ENCODE results near the gene GPR139. TPM values are rescaled to one million over a fixed set of nuclear protein-coding genes. Genes with fewer than 3 reads are reported as not detected.

GPR139 gene
- total and polyA plus RNA-seq, 9 donors = not detected

DNA sequence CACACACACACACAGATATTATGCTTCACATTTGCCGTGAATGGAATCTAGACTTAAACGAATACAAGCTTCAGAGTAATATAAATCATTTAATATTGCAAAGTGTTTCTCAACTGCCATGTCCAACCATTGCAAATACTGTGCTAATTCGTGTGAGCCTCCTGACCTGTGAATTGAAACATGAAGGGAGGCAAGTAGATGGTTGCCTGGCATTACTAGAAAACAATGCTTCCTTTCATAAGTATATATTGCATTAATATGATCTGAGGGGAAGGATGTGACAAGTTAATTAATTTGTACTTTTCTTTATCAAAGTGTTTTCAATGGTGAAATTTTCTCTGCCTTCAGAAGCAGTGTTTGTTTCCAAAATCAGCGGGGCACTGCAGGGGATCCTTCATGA is 25.7 kb upstream of the GPR139 start:
- no peaks in the 10 kb centered on the region for H3K27me3 ChIP-seq
- TF ChIP-seq POLR2A (IDR thresholded peaks at IDR 0.05) = no peak
- 48 to 58% (median 51%) methylated on average over 4 of the region's 4 CpGs for WGBS, 3 donors
- intact Hi-C loops (cut with DNase I) = no loop called here
- H3K9me3 ChIP-seq = no peaks in the 10 kb centered on the region
- no peak for DNase-seq
- H3K4me3 ChIP-seq = no peak overlapping the region
- H3K27ac ChIP-seq = no peak overlapping the region
- no peaks in the 10 kb centered on the region for H3K36me3 ChIP-seq
- H3K4me1 ChIP-seq (ENCODE audit: insufficient read depth) = no peaks in the 10 kb centered on the region

DNA sequence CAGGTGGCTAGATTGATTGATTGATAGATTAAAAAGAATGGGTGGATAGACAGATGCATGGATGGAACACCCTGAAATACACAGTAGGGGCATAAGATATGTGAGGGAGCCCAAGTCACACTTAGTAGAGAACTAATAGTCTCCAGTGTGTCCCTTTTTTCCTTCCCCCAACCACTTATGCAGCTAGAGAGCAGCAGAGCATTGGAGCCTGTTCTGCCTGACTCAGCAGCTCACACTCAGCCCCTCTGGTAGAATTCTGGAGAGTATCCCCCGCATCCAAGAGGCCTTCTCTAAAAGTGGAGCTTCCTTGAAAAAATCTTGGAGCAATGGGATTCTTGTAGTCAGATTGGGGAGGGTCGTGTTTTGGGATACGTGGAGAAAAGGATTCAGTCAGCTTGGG is 20.5 kb upstream of the GPR139 start:
- Histone ChIP-seq H3K9me3 (no peaks in the 10 kb centered on the region), H3K36me3 (no peaks in the 10 kb centered on the region), H3K27ac (no peak overlapping the region), H3K4me1 (ENCODE audit: insufficient read depth) (no peaks in the 10 kb centered on the region), H3K27me3 (no peaks in the 10 kb centered on the region), H3K4me3 (no peak overlapping the region)
- intact Hi-C loops (cut with DNase I) = no loop called here
- WGBS, 3 donors = 39 to 49% (median 42%) methylated on average over 3 of the region's 3 CpGs
- DNase-seq = no peak
- TF ChIP-seq, protein P1, sequence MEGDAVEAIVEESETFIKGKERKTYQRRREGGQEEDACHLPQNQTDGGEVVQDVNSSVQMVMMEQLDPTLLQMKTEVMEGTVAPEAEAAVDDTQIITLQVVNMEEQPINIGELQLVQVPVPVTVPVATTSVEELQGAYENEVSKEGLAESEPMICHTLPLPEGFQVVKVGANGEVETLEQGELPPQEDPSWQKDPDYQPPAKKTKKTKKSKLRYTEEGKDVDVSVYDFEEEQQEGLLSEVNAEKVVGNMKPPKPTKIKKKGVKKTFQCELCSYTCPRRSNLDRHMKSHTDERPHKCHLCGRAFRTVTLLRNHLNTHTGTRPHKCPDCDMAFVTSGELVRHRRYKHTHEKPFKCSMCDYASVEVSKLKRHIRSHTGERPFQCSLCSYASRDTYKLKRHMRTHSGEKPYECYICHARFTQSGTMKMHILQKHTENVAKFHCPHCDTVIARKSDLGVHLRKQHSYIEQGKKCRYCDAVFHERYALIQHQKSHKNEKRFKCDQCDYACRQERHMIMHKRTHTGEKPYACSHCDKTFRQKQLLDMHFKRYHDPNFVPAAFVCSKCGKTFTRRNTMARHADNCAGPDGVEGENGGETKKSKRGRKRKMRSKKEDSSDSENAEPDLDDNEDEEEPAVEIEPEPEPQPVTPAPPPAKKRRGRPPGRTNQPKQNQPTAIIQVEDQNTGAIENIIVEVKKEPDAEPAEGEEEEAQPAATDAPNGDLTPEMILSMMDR (IDR thresholded peaks at IDR 0.05) = no peak
- TF ChIP-seq EP300 (IDR thresholded peaks at IDR 0.05) (no peak), POLR2A (IDR thresholded peaks at IDR 0.05) (no peak)

DNA sequence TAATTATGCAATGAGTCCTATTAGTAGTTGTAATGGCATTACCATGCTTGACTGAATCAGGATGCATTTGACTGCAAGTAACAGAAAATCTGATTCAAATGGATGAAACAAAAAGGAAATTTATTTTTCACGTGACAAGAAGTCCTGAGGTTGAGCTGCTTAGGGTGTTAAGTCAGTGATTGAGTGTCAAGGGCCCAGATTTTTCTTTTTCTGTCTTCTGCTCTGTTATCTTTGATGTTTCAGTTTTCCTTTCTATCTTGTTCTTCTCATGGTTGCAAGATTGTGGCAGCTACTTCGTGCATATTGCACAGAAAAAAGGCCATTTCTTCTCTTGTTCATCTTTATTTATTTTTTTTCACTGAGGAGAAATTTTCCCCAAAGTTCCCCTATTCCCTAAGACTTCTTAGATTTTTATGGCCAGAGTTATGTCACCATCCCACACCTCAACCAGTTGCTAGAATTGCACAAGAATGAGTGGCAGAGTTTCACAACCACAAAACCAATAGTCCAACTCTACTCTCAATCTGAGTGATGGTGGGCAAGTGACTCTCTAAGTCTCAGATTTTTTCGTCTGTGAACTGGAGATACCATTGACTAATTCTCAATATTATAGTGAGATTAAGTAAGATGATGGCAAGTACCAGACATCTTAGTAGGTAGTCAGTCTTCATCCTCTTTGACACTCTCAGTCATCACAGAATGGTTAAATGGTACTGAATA is 15.7 kb upstream of the GPR139 start:
- H3K9me3 ChIP-seq = no peaks in the 10 kb centered on the region
- H3K4me3 ChIP-seq = no peak overlapping the region
- no peaks in the 10 kb centered on the region for H3K27me3 ChIP-seq
- no peaks in the 10 kb centered on the region for H3K4me1 ChIP-seq (ENCODE audit: insufficient read depth)
- intact Hi-C loops (cut with DNase I) = no loop called here
- 42 to 54% (median 53%) methylated on average over 3 of the region's 3 CpGs for WGBS, 3 donors
- no peak for DNase-seq
- no peaks in the 10 kb centered on the region for H3K36me3 ChIP-seq
- TF ChIP-seq, protein P1 (IDR thresholded peaks at IDR 0.05) = no peak
- TF ChIP-seq EP300 (IDR thresholded peaks at IDR 0.05) = no peak
- TF ChIP-seq POLR2A (IDR thresholded peaks at IDR 0.05) = no peak
- H3K27ac ChIP-seq = no peak overlapping the region

DNA sequence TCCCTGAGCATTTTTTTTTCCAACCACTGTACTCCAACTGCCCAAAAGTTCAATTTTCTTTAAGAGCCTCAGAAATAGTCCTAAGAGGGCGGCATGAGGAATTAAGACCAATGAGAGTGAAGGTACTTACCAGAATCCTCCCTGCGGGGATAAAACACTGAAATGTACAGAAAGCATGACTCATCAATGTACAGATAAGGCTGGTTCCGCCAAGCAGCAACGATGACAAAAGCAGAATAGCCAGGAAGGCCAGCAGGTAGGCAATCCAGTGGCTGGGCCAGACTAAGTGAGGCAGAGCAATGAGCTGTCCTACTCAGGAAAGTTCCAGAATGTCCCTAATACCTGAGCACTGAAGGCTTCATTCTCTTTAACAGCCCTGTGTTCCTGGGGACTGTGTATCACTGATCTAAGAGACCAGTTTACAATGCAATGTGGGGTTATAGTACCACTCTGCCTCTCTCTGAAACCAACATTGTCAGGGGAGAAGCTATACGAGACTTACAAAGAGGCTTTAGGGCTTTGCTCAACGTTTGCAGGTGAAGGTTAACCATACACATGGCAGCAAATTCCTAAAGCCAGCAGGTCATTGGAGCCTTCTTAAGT is 11.0 kb upstream of the GPR139 start:
- 55 to 69% (median 59%) methylated on average over 6 of the region's 6 CpGs for WGBS, 3 donors
- Histone ChIP-seq H3K4me3 (no peak overlapping the region), H3K4me1 (ENCODE audit: insufficient read depth) (no peaks in the 10 kb centered on the region), H3K27ac (no peak overlapping the region), H3K9me3 (no peaks in the 10 kb centered on the region), H3K36me3 (no peaks in the 10 kb centered on the region), H3K27me3 (no peaks in the 10 kb centered on the region)
- intact Hi-C loops (cut with DNase I) = no loop called here
- no peak for DNase-seq
- TF ChIP-seq EP300 (IDR thresholded peaks at IDR 0.05) = no peak
- TF ChIP-seq POLR2A (IDR thresholded peaks at IDR 0.05) = no peak
- TF ChIP-seq, protein P1 (IDR thresholded peaks at IDR 0.05) = no peak

DNA sequence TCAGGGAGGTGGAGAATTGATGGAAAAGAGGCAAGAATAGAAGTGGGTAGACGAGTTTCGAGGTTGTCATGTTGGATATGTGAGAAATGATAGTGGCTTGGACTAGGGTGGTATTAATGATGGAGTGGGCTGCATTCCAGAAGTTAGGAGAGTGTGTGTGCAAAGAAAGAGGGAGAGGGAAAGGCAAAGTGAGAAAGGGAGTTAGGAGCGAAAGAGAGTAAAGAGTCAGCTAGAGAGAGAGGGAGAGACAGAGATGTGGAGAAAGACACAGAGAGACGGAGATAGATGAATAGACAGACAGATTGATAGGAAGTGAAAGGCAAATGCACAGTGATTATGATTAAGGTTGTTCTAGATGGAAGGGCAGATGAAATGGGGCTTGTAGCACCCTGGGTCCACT is 5.4 kb upstream of the GPR139 start:
- 65 to 70% (median 70%) methylated on average over 4 of the region's 4 CpGs for WGBS, 3 donors
- Histone ChIP-seq H3K4me3 (no peak overlapping the region), H3K27me3 (no peaks in the 10 kb centered on the region), H3K36me3 (no peaks in the 10 kb centered on the region), H3K4me1 (ENCODE audit: insufficient read depth) (no peaks in the 10 kb centered on the region), H3K9me3 (no peaks in the 10 kb centered on the region), H3K27ac (no peak overlapping the region)
- TF ChIP-seq, protein P1 (IDR thresholded peaks at IDR 0.05) = no peak
- TF ChIP-seq POLR2A (IDR thresholded peaks at IDR 0.05) = no peak
- no peak for TF ChIP-seq EP300 (IDR thresholded peaks at IDR 0.05)
- DNase-seq = no peak
- intact Hi-C loops (cut with DNase I) = no loop called here
